Parathyroid adenoma (tissue), 2 donors: ENCODE results near the gene NUDT9.

Source experiments
- H2AFZ ChIP-seq: fragments of 300-600 bp; sonication (generic); one replicate; pipeline ENCODE4 v1.7.0; 2017; ENCODE audit warnings: antibody characterized with exemption, mild to moderate bottlenecking
- H3K27ac ChIP-seq: fragments of 300-600 bp; sonication (generic); one replicate; pipeline ENCODE4 v1.7.0; 2017
- H3K27me3 ChIP-seq: fragments of 300-600 bp; sonication (generic); one replicate; pipeline ENCODE4 v1.7.0; 2017; ENCODE audit warnings: low read length; ENCODE audit not compliant: control insufficient read depth, insufficient read depth
- H3K36me3 ChIP-seq: fragments of 300-600 bp; sonication (generic); one replicate; pipeline ENCODE4 v1.7.0; 2017; ENCODE audit warnings: low read length; ENCODE audit not compliant: control insufficient read depth, insufficient read depth
- H3K4me1 ChIP-seq: fragments of 300-600 bp; sonication (generic); one replicate; pipeline ENCODE4 v1.7.0; 2017; ENCODE audit warnings: control low read depth
- H3K4me2 ChIP-seq: fragments of 300-600 bp; sonication (generic); one replicate; pipeline ENCODE4 v1.7.0; 2017; ENCODE audit warnings: low read length
- H3K4me3 ChIP-seq: fragments of 300-600 bp; sonication (generic); one replicate; pipeline ENCODE4 v1.7.0; 2017; ENCODE audit warnings: low read depth, low read length
- H3K79me2 ChIP-seq: fragments of 300-600 bp; sonication (generic); one replicate; pipeline ENCODE4 v1.7.0; 2017; ENCODE audit warnings: control low read depth
- H3K9ac ChIP-seq: fragments of 300-600 bp; sonication (generic); one replicate; pipeline ENCODE4 v1.7.0; 2017; ENCODE audit warnings: mild to moderate bottlenecking
- H3K9me3 ChIP-seq: fragments of 300-600 bp; sonication (generic); one replicate; pipeline ENCODE4 v1.7.0; 2017; ENCODE audit warnings: low read length; ENCODE audit not compliant: control insufficient read depth
- TF ChIP-seq, protein P1 (sequence below): fragments of 300-600 bp; sonication (generic); IDR thresholded peaks from one replicate; pipeline ENCODE4 v1.7.0; 2017; ENCODE audit warnings: antibody characterized with exemption, mild to moderate bottlenecking
- donor health status: primary hyperparathyroidism.

Gene NUDT9, protein sequence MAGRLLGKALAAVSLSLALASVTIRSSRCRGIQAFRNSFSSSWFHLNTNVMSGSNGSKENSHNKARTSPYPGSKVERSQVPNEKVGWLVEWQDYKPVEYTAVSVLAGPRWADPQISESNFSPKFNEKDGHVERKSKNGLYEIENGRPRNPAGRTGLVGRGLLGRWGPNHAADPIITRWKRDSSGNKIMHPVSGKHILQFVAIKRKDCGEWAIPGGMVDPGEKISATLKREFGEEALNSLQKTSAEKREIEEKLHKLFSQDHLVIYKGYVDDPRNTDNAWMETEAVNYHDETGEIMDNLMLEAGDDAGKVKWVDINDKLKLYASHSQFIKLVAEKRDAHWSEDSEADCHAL

DNA sequence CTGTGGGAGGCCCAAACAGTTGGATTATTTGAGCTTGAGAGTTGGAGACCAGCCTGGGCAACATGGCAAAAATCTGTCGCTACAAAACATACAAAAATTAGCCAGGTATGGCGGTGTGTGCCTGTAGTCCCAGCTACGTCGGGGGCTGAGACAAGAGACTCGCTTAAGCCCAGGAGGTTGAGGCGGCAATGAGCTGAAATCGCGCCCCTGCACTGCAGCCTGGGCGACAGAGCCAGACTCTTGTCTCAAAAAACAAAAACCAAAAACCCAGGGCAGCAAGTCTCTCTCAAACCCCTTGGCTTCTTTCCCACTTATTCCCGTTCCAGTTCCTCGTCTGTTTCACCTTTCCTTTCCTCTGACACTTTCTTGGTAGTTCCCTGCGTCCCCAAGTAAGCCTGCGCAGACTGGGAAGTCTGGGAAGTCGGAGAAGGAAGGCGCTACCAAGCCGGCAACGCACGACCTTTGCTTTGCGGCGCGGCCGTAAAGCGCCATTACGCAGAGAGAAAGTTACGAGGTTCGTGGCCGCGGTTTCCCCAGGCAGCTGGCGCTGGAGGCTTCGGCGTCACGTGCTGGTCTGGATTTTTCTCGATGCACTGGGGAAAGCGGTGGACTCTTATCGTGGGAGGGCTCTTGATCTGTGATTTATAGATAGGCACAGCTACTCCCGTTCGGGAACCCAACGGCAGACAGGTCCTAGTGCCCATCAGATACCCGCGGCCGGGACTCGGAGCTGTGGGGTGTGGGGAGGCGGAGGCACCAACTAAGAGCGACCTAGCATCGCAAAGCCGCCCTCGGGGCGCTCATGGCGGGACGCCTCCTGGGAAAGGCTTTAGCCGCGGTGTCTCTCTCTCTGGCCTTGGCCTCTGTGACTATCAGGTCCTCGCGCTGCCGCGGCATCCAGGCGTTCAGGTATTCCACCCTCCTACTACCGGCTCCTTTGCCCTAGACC is at the start of gene NUDT9:
NUDT9 (plus strand) TSS at position 470 of the 949 bp plus-strand sequence; CDS start at position 803, 333 bp downstream.
- Histone ChIP-seq H3K4me2 (peak within 1 kb of the TSS; percentile 89), H3K9me3 (no peaks in the 10 kb centered on the region), H3K4me1 (peaks cover 2% of the 10 kb centered on the region), H3K9ac (peak within 1 kb of the TSS; percentile 72), H3K27me3 (no peaks in the 10 kb centered on the region), H3K36me3 (no peaks in the 10 kb centered on the region), H3K4me3 (peak within 1 kb of the TSS; percentile 94), H2AFZ (peak within 1 kb of the TSS; percentile 91), H3K27ac (peak within 1 kb of the TSS; percentile 91), H3K79me2 (peaks cover 12% of the 10 kb centered on the region)
- TF ChIP-seq, protein P1, sequence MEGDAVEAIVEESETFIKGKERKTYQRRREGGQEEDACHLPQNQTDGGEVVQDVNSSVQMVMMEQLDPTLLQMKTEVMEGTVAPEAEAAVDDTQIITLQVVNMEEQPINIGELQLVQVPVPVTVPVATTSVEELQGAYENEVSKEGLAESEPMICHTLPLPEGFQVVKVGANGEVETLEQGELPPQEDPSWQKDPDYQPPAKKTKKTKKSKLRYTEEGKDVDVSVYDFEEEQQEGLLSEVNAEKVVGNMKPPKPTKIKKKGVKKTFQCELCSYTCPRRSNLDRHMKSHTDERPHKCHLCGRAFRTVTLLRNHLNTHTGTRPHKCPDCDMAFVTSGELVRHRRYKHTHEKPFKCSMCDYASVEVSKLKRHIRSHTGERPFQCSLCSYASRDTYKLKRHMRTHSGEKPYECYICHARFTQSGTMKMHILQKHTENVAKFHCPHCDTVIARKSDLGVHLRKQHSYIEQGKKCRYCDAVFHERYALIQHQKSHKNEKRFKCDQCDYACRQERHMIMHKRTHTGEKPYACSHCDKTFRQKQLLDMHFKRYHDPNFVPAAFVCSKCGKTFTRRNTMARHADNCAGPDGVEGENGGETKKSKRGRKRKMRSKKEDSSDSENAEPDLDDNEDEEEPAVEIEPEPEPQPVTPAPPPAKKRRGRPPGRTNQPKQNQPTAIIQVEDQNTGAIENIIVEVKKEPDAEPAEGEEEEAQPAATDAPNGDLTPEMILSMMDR = no peak

DNA sequence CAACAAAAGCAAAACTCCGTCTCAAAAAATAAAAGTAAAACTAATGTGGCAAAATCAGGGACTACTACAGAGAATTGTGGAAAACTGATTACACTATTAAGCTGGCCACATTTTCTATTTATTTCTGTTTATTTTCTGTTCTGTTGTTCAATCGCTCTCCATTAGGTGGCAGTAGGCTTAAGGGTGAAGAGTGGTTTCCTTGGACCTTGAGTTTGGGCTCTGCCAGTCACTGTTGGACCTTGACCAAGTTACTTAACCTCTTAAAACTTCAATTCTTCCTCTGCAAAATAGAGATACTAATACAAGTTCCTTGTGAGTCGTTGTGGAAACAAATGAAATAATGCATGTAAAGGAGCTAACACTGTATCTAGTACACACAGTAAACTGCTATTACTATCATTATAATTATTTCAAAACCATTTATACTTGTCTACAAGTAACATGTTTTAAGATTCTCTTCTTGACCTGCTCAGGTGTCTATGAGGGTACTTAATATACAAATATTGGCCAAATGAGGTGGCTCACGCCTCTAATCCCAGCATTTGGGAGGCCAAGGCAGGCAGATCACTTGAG is 46.6 kb upstream of the NUDT9 start:
- Histone ChIP-seq H3K27ac (no peak overlapping the region), H3K9ac (no peak overlapping the region), H3K9me3 (no peaks in the 10 kb centered on the region), H3K4me1 (no peaks in the 10 kb centered on the region), H3K27me3 (no peaks in the 10 kb centered on the region), H3K4me2 (no peak overlapping the region), H3K36me3 (no peaks in the 10 kb centered on the region), H2AFZ (no peak overlapping the region), H3K4me3 (no peak overlapping the region), H3K79me2 (no peaks in the 10 kb centered on the region)
- TF ChIP-seq, protein P1 = peak; percentile 59

DNA sequence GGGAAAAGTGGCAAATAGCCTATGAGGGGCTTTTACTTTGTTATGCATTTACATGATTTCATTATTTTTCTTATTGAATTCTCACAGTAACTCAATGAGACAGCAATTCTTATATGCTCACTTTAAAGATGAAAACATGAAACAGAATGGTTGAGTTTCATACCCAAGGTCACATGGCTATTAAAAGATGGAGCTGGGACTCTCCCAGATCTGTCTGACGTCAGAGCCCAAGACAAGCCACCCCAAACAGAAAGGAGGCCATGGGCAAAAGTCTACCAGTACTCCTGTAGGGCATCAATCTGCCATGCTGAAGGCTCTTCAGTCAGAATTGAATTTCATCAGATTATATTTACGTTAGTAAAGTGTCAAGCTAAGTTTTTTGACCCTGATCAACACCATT is 44.6 kb upstream of the NUDT9 start:
- no peak overlapping the region for H3K4me2 ChIP-seq
- H3K79me2 ChIP-seq = no peaks in the 10 kb centered on the region
- H3K9ac ChIP-seq = no peak overlapping the region
- no peak overlapping the region for H3K4me3 ChIP-seq
- no peaks in the 10 kb centered on the region for H3K4me1 ChIP-seq
- no peaks in the 10 kb centered on the region for H3K9me3 ChIP-seq
- no peaks in the 10 kb centered on the region for H3K27me3 ChIP-seq
- H3K36me3 ChIP-seq = no peaks in the 10 kb centered on the region
- TF ChIP-seq, protein P1 = no peak
- no peak overlapping the region for H3K27ac ChIP-seq
- H2AFZ ChIP-seq = no peak overlapping the region

DNA sequence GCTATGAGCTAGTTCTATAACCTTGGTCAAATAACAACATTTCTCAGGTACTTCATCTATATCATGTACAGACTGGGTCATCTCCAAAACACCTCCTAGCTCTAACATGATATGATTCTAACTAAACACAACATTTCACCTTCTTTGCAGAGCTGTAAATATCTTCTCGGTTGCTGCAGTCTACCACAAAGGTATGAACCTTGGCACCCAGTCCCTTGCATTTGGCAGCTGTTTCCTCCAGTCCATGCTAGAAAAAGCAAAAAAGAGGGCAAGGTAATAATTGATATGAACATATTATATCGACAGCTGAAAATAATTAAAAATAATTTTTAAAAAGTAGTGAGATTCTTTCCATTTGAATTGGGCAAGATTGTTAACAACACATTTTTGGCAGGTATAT is 40.3 kb upstream of the NUDT9 start:
- H3K4me2 ChIP-seq = no peak overlapping the region
- no peak overlapping the region for H2AFZ ChIP-seq
- H3K79me2 ChIP-seq = no peaks in the 10 kb centered on the region
- H3K36me3 ChIP-seq = no peaks in the 10 kb centered on the region
- H3K4me1 ChIP-seq = no peaks in the 10 kb centered on the region
- no peaks in the 10 kb centered on the region for H3K27me3 ChIP-seq
- no peak overlapping the region for H3K27ac ChIP-seq
- no peak overlapping the region for H3K4me3 ChIP-seq
- H3K9ac ChIP-seq = no peak overlapping the region
- H3K9me3 ChIP-seq = no peaks in the 10 kb centered on the region
- TF ChIP-seq, protein P1 = no peak
